Measurements from ENCODE around the gene IGF1.

The IGF1 gene

GRCh38 chr12:102484017-102484416, 3.7 kb upstream of the IGF1 start:
- peaks cover 0 to 28% (median 21%) of the 10 kb centered on the region in 4 donors for H3K4me1 ChIP-seq
- DNase-seq, result no peak
- H3K36me3 ChIP-seq, result no peaks in the 10 kb centered on the region
- H3K4me3 ChIP-seq, result peak overlapping the region; percentile 25 to 27
- no peaks in the 10 kb centered on the region for H3K27me3 ChIP-seq
- H3K9me3 ChIP-seq, result no peaks in the 10 kb centered on the region
- intact Hi-C loops (cut with DNase I; ENCODE audit: low total_unique reads), result no loop called here
- peak overlapping the region; percentile 34 for H3K27ac ChIP-seq
- no peak for TF ChIP-seq CTCF (IDR thresholded peaks at IDR 0.05)

GRCh38 chr12:102483466-102483865, 3.1 kb upstream of the IGF1 start:
- H3K9me3 ChIP-seq, result no peaks in the 10 kb centered on the region
- H3K27ac ChIP-seq, result peak overlapping the region in 1 of 2 donors; percentile 34
- H3K4me1 ChIP-seq, result peaks cover 0 to 32% (median 25%) of the 10 kb centered on the region in 4 donors
- DNase-seq, result no peak
- H3K36me3 ChIP-seq, result no peaks in the 10 kb centered on the region
- no peaks in the 10 kb centered on the region for H3K27me3 ChIP-seq
- intact Hi-C loops (cut with DNase I; ENCODE audit: low total_unique reads), result no loop called here
- H3K4me3 ChIP-seq, result no peak overlapping the region
- TF ChIP-seq CTCF (IDR thresholded peaks at IDR 0.05), result no peak

- intact Hi-C loops (cut with DNase I; ENCODE audit: low total_unique reads), result no loop called here
- H3K27ac ChIP-seq, result peak overlapping the region in 1 of 2 donors; percentile 6
- no peak for DNase-seq
Measured at GRCh38 chr12:102481705-102482425, 1.5 kb upstream of the IGF1 start.

GRCh38 chr12:102479939-102480338, 424 bp downstream of the IGF1 start:
- H3K9me3 ChIP-seq, result no peaks in the 10 kb centered on the region
- peak overlapping the region in 1 of 2 donors; percentile 33 for H3K27ac ChIP-seq
- no peak for TF ChIP-seq CTCF (IDR thresholded peaks at IDR 0.05)
- no peak for DNase-seq
- H3K36me3 ChIP-seq, result no peaks in the 10 kb centered on the region
- H3K4me1 ChIP-seq, result peaks cover 0 to 32% (median 26%) of the 10 kb centered on the region in 4 donors
- H3K27me3 ChIP-seq, result no peaks in the 10 kb centered on the region
- intact Hi-C loops (cut with DNase I; ENCODE audit: low total_unique reads), result loop anchor here (5.0 kb wide), 1 partner anchor 538 kb away; no protein-coding TSS in a partner anchor
- peak overlapping the region; percentile 32 to 38 for H3K4me3 ChIP-seq

More at GRCh38 chr12:102481705-102482425, 1.5 kb upstream of the IGF1 start:
- TF ChIP-seq CTCF (IDR thresholded peaks at IDR 0.05), result no peak
- Histone ChIP-seq H3K27me3 (no peaks in the 10 kb centered on the region), H3K4me3 (no peak overlapping the region), H3K9me3 (no peaks in the 10 kb centered on the region), H3K36me3 (no peaks in the 10 kb centered on the region), H3K4me1 (peaks cover 0 to 32% (median 26%) of the 10 kb centered on the region in 4 donors)

- Histone ChIP-seq H3K27ac (peak overlapping the region in 1 of 2 donors; percentile 26), H3K36me3 (no peaks in the 10 kb centered on the region), H3K4me3 (peak overlapping the region; percentile 32 to 38), H3K4me1 (peaks cover 0 to 32% (median 26%) of the 10 kb centered on the region in 4 donors), H3K27me3 (no peaks in the 10 kb centered on the region), H3K9me3 (no peaks in the 10 kb centered on the region)
- TF ChIP-seq CTCF (IDR thresholded peaks at IDR 0.05), result no peak
- intact Hi-C loops (cut with DNase I; ENCODE audit: low total_unique reads), result loop anchor here (5.0 kb wide), 1 partner anchor 537 kb away; no protein-coding TSS in a partner anchor
- no peak for DNase-seq
Measured at GRCh38 chr12:102479099-102479885, 1.1 kb downstream of the IGF1 start.

Measured in tibial artery (tissue), 4 donors.